ENCODE results near the gene RBM19.

RBM19 gene

DNA sequence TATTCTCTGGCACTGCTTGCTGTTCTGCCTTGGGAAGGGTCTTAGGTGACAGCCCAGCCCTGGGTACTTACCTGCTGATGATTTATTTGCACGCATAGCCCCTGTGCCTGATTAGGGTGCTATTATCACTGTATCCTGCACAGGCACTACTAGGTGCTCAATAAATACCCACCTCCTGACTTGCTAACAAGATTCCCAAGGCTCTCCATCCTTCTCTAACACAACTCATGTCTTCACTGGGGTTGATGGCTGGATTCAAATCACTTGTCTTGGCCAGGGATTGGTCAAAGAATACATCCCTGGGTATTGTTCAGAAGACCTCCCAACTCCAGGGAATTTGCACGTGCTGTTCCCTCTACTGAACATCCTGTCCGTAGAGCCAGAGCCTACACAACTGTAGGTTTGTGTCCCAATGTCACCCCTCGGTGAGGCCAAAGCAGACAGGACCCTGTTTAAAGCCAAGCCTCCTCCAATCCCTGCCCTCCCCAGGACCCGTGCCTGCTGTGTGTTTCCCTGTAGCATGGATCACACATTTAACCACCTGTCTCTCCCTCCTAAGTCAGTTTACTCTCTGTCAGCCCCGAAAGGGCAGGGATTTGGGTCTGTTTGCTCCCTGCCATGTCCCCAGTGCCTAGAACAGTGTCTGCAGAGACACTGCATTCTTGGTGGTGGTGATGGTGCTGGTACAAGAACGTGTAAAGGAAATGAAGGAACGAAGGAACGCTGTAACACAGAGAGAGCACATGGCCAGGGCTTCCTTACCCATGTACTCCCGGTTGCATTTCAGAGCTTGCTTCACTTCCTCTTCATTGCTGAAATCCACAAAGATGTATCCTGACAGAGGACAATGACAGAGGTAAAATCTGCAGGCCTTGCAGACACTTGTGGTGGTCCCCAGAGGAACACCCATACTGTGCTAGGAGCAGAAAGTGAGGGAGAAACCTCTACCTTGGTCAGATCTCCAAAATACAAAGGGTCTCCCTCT is 16.5 kb downstream of the RBM19 start:
- peaks cover 61% of the 10 kb centered on the region for H3K36me3 ChIP-seq (ENCODE audit: insufficient read depth, low read length)
- no peaks in the 10 kb centered on the region for H4K20me1 ChIP-seq (ENCODE audit: insufficient read depth, low read length)
- TF ChIP-seq EZH2 (IDR thresholded peaks at IDR 0.05; ENCODE audit: borderline replicate concordance, low read length) = no peak
- TF ChIP-seq, protein P1, sequence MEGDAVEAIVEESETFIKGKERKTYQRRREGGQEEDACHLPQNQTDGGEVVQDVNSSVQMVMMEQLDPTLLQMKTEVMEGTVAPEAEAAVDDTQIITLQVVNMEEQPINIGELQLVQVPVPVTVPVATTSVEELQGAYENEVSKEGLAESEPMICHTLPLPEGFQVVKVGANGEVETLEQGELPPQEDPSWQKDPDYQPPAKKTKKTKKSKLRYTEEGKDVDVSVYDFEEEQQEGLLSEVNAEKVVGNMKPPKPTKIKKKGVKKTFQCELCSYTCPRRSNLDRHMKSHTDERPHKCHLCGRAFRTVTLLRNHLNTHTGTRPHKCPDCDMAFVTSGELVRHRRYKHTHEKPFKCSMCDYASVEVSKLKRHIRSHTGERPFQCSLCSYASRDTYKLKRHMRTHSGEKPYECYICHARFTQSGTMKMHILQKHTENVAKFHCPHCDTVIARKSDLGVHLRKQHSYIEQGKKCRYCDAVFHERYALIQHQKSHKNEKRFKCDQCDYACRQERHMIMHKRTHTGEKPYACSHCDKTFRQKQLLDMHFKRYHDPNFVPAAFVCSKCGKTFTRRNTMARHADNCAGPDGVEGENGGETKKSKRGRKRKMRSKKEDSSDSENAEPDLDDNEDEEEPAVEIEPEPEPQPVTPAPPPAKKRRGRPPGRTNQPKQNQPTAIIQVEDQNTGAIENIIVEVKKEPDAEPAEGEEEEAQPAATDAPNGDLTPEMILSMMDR (IDR thresholded peaks at IDR 0.05; ENCODE audit: low read length) = no peak
- no peak overlapping the region for H3K9ac ChIP-seq (ENCODE audit: low read length)
- no peak overlapping the region for H3K27ac ChIP-seq (ENCODE audit: low read depth, low read length, poor library complexity, severe bottlenecking)
- H3F3A ChIP-seq (ENCODE audit: insufficient read depth, low read length) = no peaks in the 10 kb centered on the region
- no peaks in the 10 kb centered on the region for H3K4me1 ChIP-seq (ENCODE audit: insufficient read depth, low read length, severe bottlenecking)
- H2AFZ ChIP-seq (ENCODE audit: low read length) = no peak overlapping the region
- H3K9me3 ChIP-seq (ENCODE audit: low read length) = no peaks in the 10 kb centered on the region
- no peaks in the 10 kb centered on the region for H3K79me2 ChIP-seq (ENCODE audit: insufficient read depth, low read length)
- no peak overlapping the region for H3K4me2 ChIP-seq (ENCODE audit: low read length)
- no peaks in the 10 kb centered on the region for H3K27me3 ChIP-seq (ENCODE audit: insufficient read depth, low read length)
- no peak overlapping the region for H3K4me3 ChIP-seq (ENCODE audit: low read depth, low read length, poor library complexity, severe bottlenecking)
- H3K9me2 ChIP-seq (ENCODE audit: low read depth, low read length) = no peaks in the 10 kb centered on the region

DNA sequence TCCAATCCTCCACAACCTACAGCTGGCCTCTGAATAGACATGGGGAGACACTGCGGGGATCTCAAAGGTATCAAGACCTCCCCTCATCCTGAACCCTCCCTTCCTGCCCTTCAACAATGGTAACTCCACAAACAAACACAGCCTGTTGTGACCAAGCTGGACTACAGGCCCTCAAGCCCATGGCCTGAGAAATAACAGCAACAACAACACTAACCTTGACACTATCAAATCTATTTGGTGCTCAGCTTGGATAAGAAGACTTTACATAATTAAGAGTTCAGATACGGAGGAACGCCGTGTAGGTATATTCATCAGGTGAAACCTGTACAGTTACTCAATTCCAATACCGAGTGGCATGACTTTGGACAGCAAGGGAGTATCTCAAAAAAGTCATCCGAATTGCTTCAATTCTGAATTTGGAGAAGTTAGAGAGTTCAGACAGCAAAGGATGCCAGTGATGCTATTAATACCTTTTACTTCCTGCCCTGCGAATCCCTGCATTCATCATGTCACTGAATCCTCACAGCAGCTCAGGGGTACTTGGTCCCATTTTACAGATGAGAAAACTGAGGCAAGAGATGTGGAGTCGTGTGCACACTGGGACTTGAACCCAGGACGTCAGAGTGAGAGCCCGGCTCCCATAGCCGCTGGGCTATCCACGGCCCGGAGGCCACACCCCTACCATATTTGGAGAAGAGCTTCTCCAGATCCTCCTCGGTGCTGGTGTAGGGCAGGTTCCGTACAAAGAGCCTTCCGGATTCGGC is 17.8 kb downstream of the RBM19 start:
- H3K4me1 ChIP-seq (ENCODE audit: insufficient read depth, low read length, severe bottlenecking) = no peaks in the 10 kb centered on the region
- no peak overlapping the region for H3K4me2 ChIP-seq (ENCODE audit: low read length)
- H3K27me3 ChIP-seq (ENCODE audit: insufficient read depth, low read length) = no peaks in the 10 kb centered on the region
- H3K9ac ChIP-seq (ENCODE audit: low read length) = no peak overlapping the region
- H3K4me3 ChIP-seq (ENCODE audit: low read depth, low read length, poor library complexity, severe bottlenecking) = no peak overlapping the region
- no peaks in the 10 kb centered on the region for H4K20me1 ChIP-seq (ENCODE audit: insufficient read depth, low read length)
- no peak overlapping the region for H3K27ac ChIP-seq (ENCODE audit: low read depth, low read length, poor library complexity, severe bottlenecking)
- no peaks in the 10 kb centered on the region for H3K9me2 ChIP-seq (ENCODE audit: low read depth, low read length)
- H3K9me3 ChIP-seq (ENCODE audit: low read length) = no peaks in the 10 kb centered on the region
- no peaks in the 10 kb centered on the region for H3F3A ChIP-seq (ENCODE audit: insufficient read depth, low read length)
- TF ChIP-seq EZH2 (IDR thresholded peaks at IDR 0.05; ENCODE audit: borderline replicate concordance, low read length) = no peak
- TF ChIP-seq, protein P1 (IDR thresholded peaks at IDR 0.05; ENCODE audit: low read length) = no peak
- H2AFZ ChIP-seq (ENCODE audit: low read length) = no peak overlapping the region
- H3K36me3 ChIP-seq (ENCODE audit: insufficient read depth, low read length) = peaks cover 55% of the 10 kb centered on the region
- no peaks in the 10 kb centered on the region for H3K79me2 ChIP-seq (ENCODE audit: insufficient read depth, low read length)

DNA sequence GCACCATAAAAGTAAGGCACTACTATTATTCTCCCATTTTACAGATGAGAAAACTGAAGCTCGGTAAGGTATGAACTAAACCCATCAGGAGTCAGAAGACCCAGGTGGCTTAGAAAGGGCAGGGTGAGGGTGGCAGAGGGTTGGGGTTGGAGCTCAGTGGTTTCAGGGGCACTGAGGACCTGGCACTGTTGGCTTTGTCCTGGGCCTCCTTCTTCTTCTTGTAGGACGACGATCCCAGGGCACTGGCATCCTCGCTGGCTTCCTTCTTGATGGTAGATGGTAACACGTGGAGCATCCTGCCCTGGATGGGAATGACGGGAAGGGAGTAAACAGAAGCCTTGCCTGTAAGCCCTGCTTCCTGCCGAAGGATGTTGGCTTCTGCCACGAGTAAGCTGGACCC is 19.9 kb downstream of the RBM19 start:
- no peaks in the 10 kb centered on the region for H3K27me3 ChIP-seq (ENCODE audit: insufficient read depth, low read length)
- H3K36me3 ChIP-seq (ENCODE audit: insufficient read depth, low read length) = peaks cover 57% of the 10 kb centered on the region
- H3K79me2 ChIP-seq (ENCODE audit: insufficient read depth, low read length) = no peaks in the 10 kb centered on the region
- H3F3A ChIP-seq (ENCODE audit: insufficient read depth, low read length) = no peaks in the 10 kb centered on the region
- no peak overlapping the region for H2AFZ ChIP-seq (ENCODE audit: low read length)
- H4K20me1 ChIP-seq (ENCODE audit: insufficient read depth, low read length) = no peaks in the 10 kb centered on the region
- no peak overlapping the region for H3K9ac ChIP-seq (ENCODE audit: low read length)
- H3K4me1 ChIP-seq (ENCODE audit: insufficient read depth, low read length, severe bottlenecking) = no peaks in the 10 kb centered on the region
- no peak overlapping the region for H3K4me2 ChIP-seq (ENCODE audit: low read length)
- no peak for TF ChIP-seq EZH2 (IDR thresholded peaks at IDR 0.05; ENCODE audit: borderline replicate concordance, low read length)
- TF ChIP-seq, protein P1 (IDR thresholded peaks at IDR 0.05; ENCODE audit: low read length) = no peak
- no peaks in the 10 kb centered on the region for H3K9me2 ChIP-seq (ENCODE audit: low read depth, low read length)
- H3K27ac ChIP-seq (ENCODE audit: low read depth, low read length, poor library complexity, severe bottlenecking) = no peak overlapping the region
- no peaks in the 10 kb centered on the region for H3K9me3 ChIP-seq (ENCODE audit: low read length)
- H3K4me3 ChIP-seq (ENCODE audit: low read depth, low read length, poor library complexity, severe bottlenecking) = no peak overlapping the region
